WTC11 (cell line): ENCODE data around the gene SLC5A3. TPM values are rescaled to one million over a fixed set of nuclear protein-coding genes. Genes with fewer than 3 reads are reported as not detected.

ENCODE experiments used
- TEAD4 ChIP-seq: sonication (generic); formaldehyde crosslinking; IDR thresholded peaks from 2 replicates; pipeline ENCODE4 v1.8.0; 2022; ENCODE audit warnings: mild to moderate bottlenecking, missing genetic modification reagents
- total RNA-seq: library from RNA; stranded (reverse); gene quantifications from 3 replicates; pipeline ENCODE4 v1.2.3, GENCODE V29; 2021
- TF ChIP-seq, protein P1 (sequence below): fragments of 200-600 bp; IDR thresholded peaks from 2 replicates; pipeline ENCODE4 v1.8.0; 2022; ENCODE audit warnings: antibody characterized with exemption
- TF ChIP-seq, protein P2 (sequence below): sonication (generic); formaldehyde crosslinking; IDR thresholded peaks from 2 replicates; pipeline ENCODE4 v1.8.0; 2023; ENCODE audit warnings: missing genetic modification reagents, mild to moderate bottlenecking, borderline replicate concordance

SLC5A3 gene
- total RNA-seq, 1 experiment from 2014 or later = 14.8 TPM

DNA sequence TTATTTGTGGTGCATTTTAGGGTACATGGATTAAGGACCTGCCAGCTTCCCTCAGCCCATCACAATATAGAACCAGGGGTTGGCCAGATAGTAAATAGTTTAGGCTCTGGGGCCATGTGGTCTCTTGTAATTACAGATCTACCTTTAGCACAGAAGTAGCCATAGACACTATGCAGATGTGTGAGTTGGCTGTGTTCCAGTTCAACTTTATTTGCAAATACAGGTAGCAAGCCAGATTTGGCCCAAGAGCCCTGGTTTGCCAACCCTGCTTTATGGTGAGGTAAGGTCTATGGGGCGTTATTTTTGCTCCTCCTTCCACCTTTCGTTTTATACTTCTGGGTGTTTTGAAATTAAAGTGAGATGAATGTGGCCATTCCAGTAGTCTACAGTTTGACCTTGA is 48.7 kb downstream of the SLC5A3 start (continued):
- TF ChIP-seq, protein P1, sequence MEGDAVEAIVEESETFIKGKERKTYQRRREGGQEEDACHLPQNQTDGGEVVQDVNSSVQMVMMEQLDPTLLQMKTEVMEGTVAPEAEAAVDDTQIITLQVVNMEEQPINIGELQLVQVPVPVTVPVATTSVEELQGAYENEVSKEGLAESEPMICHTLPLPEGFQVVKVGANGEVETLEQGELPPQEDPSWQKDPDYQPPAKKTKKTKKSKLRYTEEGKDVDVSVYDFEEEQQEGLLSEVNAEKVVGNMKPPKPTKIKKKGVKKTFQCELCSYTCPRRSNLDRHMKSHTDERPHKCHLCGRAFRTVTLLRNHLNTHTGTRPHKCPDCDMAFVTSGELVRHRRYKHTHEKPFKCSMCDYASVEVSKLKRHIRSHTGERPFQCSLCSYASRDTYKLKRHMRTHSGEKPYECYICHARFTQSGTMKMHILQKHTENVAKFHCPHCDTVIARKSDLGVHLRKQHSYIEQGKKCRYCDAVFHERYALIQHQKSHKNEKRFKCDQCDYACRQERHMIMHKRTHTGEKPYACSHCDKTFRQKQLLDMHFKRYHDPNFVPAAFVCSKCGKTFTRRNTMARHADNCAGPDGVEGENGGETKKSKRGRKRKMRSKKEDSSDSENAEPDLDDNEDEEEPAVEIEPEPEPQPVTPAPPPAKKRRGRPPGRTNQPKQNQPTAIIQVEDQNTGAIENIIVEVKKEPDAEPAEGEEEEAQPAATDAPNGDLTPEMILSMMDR = no peak
- no peak for TF ChIP-seq TEAD4 (CRISPR knock-in tag)
- TF ChIP-seq, protein P2, sequence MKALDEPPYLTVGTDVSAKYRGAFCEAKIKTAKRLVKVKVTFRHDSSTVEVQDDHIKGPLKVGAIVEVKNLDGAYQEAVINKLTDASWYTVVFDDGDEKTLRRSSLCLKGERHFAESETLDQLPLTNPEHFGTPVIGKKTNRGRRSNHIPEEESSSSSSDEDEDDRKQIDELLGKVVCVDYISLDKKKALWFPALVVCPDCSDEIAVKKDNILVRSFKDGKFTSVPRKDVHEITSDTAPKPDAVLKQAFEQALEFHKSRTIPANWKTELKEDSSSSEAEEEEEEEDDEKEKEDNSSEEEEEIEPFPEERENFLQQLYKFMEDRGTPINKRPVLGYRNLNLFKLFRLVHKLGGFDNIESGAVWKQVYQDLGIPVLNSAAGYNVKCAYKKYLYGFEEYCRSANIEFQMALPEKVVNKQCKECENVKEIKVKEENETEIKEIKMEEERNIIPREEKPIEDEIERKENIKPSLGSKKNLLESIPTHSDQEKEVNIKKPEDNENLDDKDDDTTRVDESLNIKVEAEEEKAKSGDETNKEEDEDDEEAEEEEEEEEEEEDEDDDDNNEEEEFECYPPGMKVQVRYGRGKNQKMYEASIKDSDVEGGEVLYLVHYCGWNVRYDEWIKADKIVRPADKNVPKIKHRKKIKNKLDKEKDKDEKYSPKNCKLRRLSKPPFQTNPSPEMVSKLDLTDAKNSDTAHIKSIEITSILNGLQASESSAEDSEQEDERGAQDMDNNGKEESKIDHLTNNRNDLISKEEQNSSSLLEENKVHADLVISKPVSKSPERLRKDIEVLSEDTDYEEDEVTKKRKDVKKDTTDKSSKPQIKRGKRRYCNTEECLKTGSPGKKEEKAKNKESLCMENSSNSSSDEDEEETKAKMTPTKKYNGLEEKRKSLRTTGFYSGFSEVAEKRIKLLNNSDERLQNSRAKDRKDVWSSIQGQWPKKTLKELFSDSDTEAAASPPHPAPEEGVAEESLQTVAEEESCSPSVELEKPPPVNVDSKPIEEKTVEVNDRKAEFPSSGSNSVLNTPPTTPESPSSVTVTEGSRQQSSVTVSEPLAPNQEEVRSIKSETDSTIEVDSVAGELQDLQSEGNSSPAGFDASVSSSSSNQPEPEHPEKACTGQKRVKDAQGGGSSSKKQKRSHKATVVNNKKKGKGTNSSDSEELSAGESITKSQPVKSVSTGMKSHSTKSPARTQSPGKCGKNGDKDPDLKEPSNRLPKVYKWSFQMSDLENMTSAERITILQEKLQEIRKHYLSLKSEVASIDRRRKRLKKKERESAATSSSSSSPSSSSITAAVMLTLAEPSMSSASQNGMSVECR = no peak
- TF ChIP-seq, all 79 proteins: peak for 0

Other genes with a start within 250 kb of the SLC5A3 start
- 264 to 296 TPM (median 293 TPM) in 3 replicates for gene ATP5PO, start 157.8 kb upstream of the SLC5A3 start, total RNA-seq
- gene MRPS6, start within 50 bp of the SLC5A3 start, total RNA-seq = 109 to 133 TPM (median 111 TPM) in 3 replicates